Measurements from ENCODE around the gene CYP4F11.

The CYP4F11 gene

GRCh38 chr19:15893477-15893876, 40.9 kb downstream of the CYP4F11 start:
- no peak for TF ChIP-seq SIN3A (IDR thresholded peaks at IDR 0.05; ENCODE audit: borderline replicate concordance, insufficient read depth, low read length)
- no peak for TF ChIP-seq POLR2AphosphoS5 (IDR thresholded peaks at IDR 0.05; ENCODE audit: low read depth, low read length)
- no peak for TF ChIP-seq FOXP2 (optimal IDR thresholded peaks at IDR 0.05; ENCODE audit: borderline replicate concordance, extremely low read depth, extremely low read length, insufficient read depth)
- no peak for TF ChIP-seq REST (IDR thresholded peaks at IDR 0.05; ENCODE audit: insufficient read depth in 1 of 2, low read depth in 2 of 2, low read length in 2 of 2)
- TF ChIP-seq TAF1 (IDR thresholded peaks at IDR 0.05; ENCODE audit: borderline replicate concordance, insufficient read depth, low read length): no peak

GRCh38 chr19:15892012-15892411, 42.3 kb downstream of the CYP4F11 start:
- TF ChIP-seq POLR2AphosphoS5 (IDR thresholded peaks at IDR 0.05; ENCODE audit: low read depth, low read length): no peak
- no peak for TF ChIP-seq TAF1 (IDR thresholded peaks at IDR 0.05; ENCODE audit: borderline replicate concordance, insufficient read depth, low read length)
- TF ChIP-seq FOXP2 (optimal IDR thresholded peaks at IDR 0.05; ENCODE audit: borderline replicate concordance, extremely low read depth, extremely low read length, insufficient read depth): no peak
- TF ChIP-seq SIN3A (IDR thresholded peaks at IDR 0.05; ENCODE audit: borderline replicate concordance, insufficient read depth, low read length): no peak
- no peak for TF ChIP-seq REST (IDR thresholded peaks at IDR 0.05; ENCODE audit: insufficient read depth in 1 of 2, low read depth in 2 of 2, low read length in 2 of 2)

- TF ChIP-seq SIN3A (IDR thresholded peaks at IDR 0.05; ENCODE audit: borderline replicate concordance, insufficient read depth, low read length) (no peak), FOXP2 (optimal IDR thresholded peaks at IDR 0.05; ENCODE audit: borderline replicate concordance, extremely low read depth, extremely low read length, insufficient read depth) (no peak), POLR2AphosphoS5 (IDR thresholded peaks at IDR 0.05; ENCODE audit: low read depth, low read length) (no peak), TAF1 (IDR thresholded peaks at IDR 0.05; ENCODE audit: borderline replicate concordance, insufficient read depth, low read length) (no peak), REST (IDR thresholded peaks at IDR 0.05; ENCODE audit: insufficient read depth in 1 of 2, low read depth in 2 of 2, low read length in 2 of 2) (no peak)
Observed at GRCh38 chr19:15891434-15891833, 42.9 kb downstream of the CYP4F11 start.

DNA sequence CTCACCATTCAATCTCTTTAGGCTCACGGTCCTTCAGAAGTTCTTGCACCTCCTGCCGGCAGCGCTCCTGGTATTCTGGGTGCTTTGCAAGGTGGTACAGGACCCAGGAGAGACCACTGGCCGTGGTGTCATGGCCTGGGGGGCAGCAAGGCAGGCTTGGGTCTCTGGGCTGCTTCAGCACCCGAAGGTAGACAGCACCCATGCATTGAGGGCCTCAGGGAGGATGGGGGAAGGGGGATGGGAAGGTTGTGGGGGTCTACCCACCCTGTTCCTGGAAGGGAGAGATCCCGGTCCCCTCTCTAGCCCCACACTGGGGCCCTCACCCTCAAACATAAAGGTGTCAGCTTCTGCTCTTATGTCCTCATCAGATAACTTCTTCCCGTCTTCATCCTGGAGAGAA, 48.4 kb downstream of the CYP4F11 start:
- TF ChIP-seq REST (IDR thresholded peaks at IDR 0.05; ENCODE audit: insufficient read depth in 1 of 2, low read depth in 2 of 2, low read length in 2 of 2): no peak
- no peak for TF ChIP-seq TAF1 (IDR thresholded peaks at IDR 0.05; ENCODE audit: borderline replicate concordance, insufficient read depth, low read length)
- TF ChIP-seq SIN3A (IDR thresholded peaks at IDR 0.05; ENCODE audit: borderline replicate concordance, insufficient read depth, low read length): no peak
- no peak for TF ChIP-seq FOXP2 (optimal IDR thresholded peaks at IDR 0.05; ENCODE audit: borderline replicate concordance, extremely low read depth, extremely low read length, insufficient read depth)
- no peak for TF ChIP-seq POLR2AphosphoS5 (IDR thresholded peaks at IDR 0.05; ENCODE audit: low read depth, low read length)

GRCh38 chr19:15885167-15885566, 49.2 kb downstream of the CYP4F11 start:
- TF ChIP-seq FOXP2 (optimal IDR thresholded peaks at IDR 0.05; ENCODE audit: borderline replicate concordance, extremely low read depth, extremely low read length, insufficient read depth) (no peak), POLR2AphosphoS5 (IDR thresholded peaks at IDR 0.05; ENCODE audit: low read depth, low read length) (no peak), SIN3A (IDR thresholded peaks at IDR 0.05; ENCODE audit: borderline replicate concordance, insufficient read depth, low read length) (no peak), TAF1 (IDR thresholded peaks at IDR 0.05; ENCODE audit: borderline replicate concordance, insufficient read depth, low read length) (no peak), REST (IDR thresholded peaks at IDR 0.05; ENCODE audit: insufficient read depth in 1 of 2, low read depth in 2 of 2, low read length in 2 of 2) (no peak)

Measured in PFSK-1 (cell line).